ENCODE data around the gene R3HDM4. TPM values are rescaled to one million over a fixed set of nuclear protein-coding genes. Genes with fewer than 3 reads are reported as not detected.

Gene R3HDM4
- total RNA-seq, 2 donors from 2014 or later = 37.6 to 42.4 TPM

DNA sequence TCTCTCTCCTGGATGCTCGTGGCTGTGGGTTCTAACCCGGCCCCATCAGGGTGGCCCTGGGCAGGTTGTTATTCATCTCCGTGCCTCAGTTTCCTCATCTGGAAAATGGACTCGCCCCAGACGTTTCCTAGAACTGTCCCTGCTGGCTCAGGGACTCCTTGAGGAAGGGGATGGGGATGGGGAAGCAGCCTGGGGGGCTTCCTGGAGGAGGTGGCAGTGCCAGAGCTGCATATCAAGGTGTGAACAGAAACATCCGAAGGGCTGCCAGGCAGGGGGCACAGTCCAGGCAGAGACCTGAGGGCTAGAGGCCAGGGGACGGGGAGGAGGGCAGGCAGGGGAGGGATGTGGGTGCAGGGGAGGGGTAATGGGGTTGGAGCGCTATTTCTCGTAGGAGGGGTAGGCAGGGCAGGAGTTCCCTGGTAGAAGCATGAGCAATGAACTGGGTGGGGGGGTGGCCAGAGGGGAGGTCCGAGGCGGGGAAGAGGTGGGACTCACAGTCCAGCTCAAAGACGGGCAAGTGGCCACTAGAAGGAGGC lies 64.6 kb downstream of the R3HDM4 start:
- ATAC-seq (ENCODE audit: insufficient number of reproducible peaks, low FRiP score, low read depth) = no peak
- Histone ChIP-seq H3K9me3 (no peaks in the 10 kb centered on the region), H3K27ac (no peak overlapping the region), H3K4me3 (no peak overlapping the region), H3K27me3 (replicated peaks; ENCODE audit: insufficient read depth) (peaks cover 7% of the 10 kb centered on the region), H3K4me1 (ENCODE audit: control insufficient read depth in 1 of 2, low read depth in 2 of 2) (peaks cover 1 to 15% of the 10 kb centered on the region in 2 donors), H3K36me3 (no peaks in the 10 kb centered on the region)
- no peak for DNase-seq (ENCODE audit: low spot score)
- TF ChIP-seq, protein P1, sequence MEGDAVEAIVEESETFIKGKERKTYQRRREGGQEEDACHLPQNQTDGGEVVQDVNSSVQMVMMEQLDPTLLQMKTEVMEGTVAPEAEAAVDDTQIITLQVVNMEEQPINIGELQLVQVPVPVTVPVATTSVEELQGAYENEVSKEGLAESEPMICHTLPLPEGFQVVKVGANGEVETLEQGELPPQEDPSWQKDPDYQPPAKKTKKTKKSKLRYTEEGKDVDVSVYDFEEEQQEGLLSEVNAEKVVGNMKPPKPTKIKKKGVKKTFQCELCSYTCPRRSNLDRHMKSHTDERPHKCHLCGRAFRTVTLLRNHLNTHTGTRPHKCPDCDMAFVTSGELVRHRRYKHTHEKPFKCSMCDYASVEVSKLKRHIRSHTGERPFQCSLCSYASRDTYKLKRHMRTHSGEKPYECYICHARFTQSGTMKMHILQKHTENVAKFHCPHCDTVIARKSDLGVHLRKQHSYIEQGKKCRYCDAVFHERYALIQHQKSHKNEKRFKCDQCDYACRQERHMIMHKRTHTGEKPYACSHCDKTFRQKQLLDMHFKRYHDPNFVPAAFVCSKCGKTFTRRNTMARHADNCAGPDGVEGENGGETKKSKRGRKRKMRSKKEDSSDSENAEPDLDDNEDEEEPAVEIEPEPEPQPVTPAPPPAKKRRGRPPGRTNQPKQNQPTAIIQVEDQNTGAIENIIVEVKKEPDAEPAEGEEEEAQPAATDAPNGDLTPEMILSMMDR (IDR thresholded peaks at IDR 0.05) = no peak

Other genes with a start within 250 kb of the R3HDM4 start
- gene FSTL3, start 236.8 kb downstream of the R3HDM4 start, total RNA-seq = 100 to 1,000 TPM; 361 to 595 TPM
- gene PRSS57, start 217.8 kb downstream of the R3HDM4 start, total RNA-seq = not detected
- gene PALM, start 204.3 kb downstream of the R3HDM4 start, total RNA-seq = 10 to 100 TPM; 14.4 to 28.4 TPM
- gene MISP, start 162.1 kb downstream of the R3HDM4 start, total RNA-seq = 1 to 10 TPM in 1 of 2 donors, not detected in 1; 2.2 TPM
- gene PTBP1, start 115.8 kb downstream of the R3HDM4 start, total RNA-seq = 100 to 1,000 TPM; 149 to 163 TPM
- gene PLPPR3, start 91.3 kb downstream of the R3HDM4 start, total RNA-seq = not detected
- 1 to 10 TPM in 1 of 2 donors, not detected in 1; 1.1 TPM for gene AZU1, start 85.4 kb downstream of the R3HDM4 start, total RNA-seq
- gene PRTN3, start 72.2 kb downstream of the R3HDM4 start, total RNA-seq = not detected
- gene ELANE, start 60.9 kb downstream of the R3HDM4 start, total RNA-seq = under 1 TPM in 1 of 2 donors, not detected in 1; 0.41 TPM
- 100 to 1,000 TPM; 472 to 781 TPM for gene CFD, start 53.6 kb downstream of the R3HDM4 start, total RNA-seq
- gene MED16, start 20.0 kb downstream of the R3HDM4 start, total RNA-seq = 10 to 100 TPM; 29.1 to 38.0 TPM
- not detected for gene RNU6-9, start 19.7 kb downstream of the R3HDM4 start, total RNA-seq
- gene KISS1R, start 4.1 kb upstream of the R3HDM4 start, total RNA-seq = not detected
- 10 to 100 TPM in 1 of 2 donors, 1 to 10 TPM in 1; 3.3 to 11.2 TPM for gene ARID3A, start 12.8 kb upstream of the R3HDM4 start, total RNA-seq
- 10 to 100 TPM in 1 of 2 donors, 1 to 10 TPM in 1; 6.8 to 27.6 TPM for gene WDR18, start 71.1 kb upstream of the R3HDM4 start, total RNA-seq
- under 1 TPM in 1 of 2 donors, not detected in 1; 0.14 TPM for gene GRIN3B, start 87.2 kb upstream of the R3HDM4 start, total RNA-seq
- gene TMEM259, start 107.9 kb upstream of the R3HDM4 start, total RNA-seq = 100 to 1,000 TPM; 183 to 267 TPM
- gene RNU6-2, start 108.3 kb upstream of the R3HDM4 start, total RNA-seq = not detected
- gene CNN2, start 113.4 kb upstream of the R3HDM4 start, total RNA-seq = 100 to 1,000 TPM in 1 of 2 donors, 10 to 100 TPM in 1; 96.9 to 193 TPM
- 1 to 10 TPM; 6.0 to 7.0 TPM for gene ABCA7, start 126.9 kb upstream of the R3HDM4 start, total RNA-seq
- gene ARHGAP45, start 153.9 kb upstream of the R3HDM4 start, total RNA-seq = 10 to 100 TPM; 37.9 to 42.6 TPM
- 100 to 1,000 TPM; 129 to 149 TPM for gene POLR2E, start 182.2 kb upstream of the R3HDM4 start, total RNA-seq
- 100 to 1,000 TPM; 259 to 441 TPM for gene GPX4, start 190.8 kb upstream of the R3HDM4 start, total RNA-seq